COLO668 (cell line): Measurements from ENCODE around the gene EPHB1.
"Not testable (repeated sequence)": the region's sequence is repeated elsewhere in the genome, so short reads cannot be mapped to it uniquely, and the experiment has no call there.

ENCODE experiments used
- DNase-seq: peaks from one replicate; lab custom pipeline; 2025; ENCODE audit not compliant: unreplicated experiment; lab: John Stamatoyannopoulos, UW

Gene EPHB1

DNA sequence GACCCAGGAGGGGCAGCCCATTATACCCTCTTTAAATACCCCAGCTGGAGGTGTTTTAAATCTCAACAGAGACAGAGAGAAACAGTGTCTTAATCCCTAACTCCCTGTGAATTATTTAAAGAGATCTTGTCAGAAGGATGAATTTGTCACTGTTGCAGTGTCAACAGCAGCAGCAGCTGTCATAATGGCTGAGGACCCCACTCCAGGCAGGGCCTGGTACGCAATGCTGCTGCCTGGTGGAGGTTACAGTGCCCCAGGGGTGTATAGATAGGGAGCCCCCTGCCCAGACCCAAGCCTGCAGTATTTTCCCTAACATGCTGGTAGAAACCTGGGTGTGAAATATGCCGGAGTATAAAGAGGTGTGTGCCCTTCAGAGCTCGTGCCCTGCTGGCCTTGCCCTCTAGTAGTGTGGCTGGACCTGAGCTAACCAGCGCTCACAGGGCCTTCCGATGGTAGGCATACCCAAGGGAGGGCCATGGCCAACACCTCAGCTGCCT is 143.0 kb downstream of the EPHB1 start:
- DNase-seq: no peak

- DNase-seq: no peak
These were observed 144.9 kb downstream of the EPHB1 start for GRCh38 chr3:134939978-134940377.

GRCh38 chr3:134941820-134942219 is 146.8 kb downstream of the EPHB1 start:
- DNase-seq: no peak

- DNase-seq: no peak
These were observed 149.4 kb downstream of the EPHB1 start for GRCh38 chr3:134944429-134944828.

DNA sequence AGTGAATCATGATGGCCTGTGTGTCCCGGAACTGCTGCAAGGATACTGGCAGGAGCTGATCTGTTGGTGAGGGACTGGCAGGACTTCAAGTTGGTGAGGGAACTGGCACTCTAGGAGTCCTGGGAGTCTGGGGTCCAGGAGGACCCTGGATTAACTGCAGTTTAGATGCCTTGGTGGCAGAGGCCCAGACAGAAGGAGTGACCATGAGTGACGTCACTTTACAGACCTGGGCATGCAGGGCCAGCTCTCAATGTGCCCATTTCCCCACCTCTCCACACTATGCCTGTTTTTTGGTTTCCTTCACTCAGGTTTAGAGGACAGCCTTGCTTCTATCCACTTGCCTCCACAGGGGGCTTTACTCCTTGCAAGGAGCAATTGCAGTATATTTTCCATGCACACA is 154.1 kb downstream of the EPHB1 start:
- no peak for DNase-seq

DNA sequence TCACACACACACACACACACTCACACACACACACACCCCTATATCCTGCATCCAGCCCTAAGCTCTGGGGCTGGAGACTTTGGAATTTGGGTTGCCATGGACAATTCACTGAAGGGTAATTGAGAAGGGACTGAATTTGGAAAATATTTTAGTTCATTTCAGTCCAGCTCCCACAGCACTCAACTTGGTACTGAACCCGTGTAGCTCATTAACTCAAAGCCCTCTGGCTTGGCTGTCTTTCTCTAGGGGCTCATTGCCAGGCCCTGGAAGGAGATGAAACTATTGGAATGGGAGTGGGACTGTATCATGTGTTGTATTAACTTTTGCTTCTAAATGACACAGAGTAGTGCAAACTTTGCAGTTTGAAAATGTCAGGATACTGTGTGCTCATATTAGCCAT is 157.3 kb downstream of the EPHB1 start:
- DNase-seq: no peak

GRCh38 chr3:134955874-134956273 is 160.8 kb downstream of the EPHB1 start:
- DNase-seq: no peak

- no peak for DNase-seq
These were observed 161.3 kb downstream of the EPHB1 start for GRCh38 chr3:134956395-134956794.

- no peak for DNase-seq
These were observed 161.8 kb downstream of the EPHB1 start for GRCh38 chr3:134956844-134957243.

DNA sequence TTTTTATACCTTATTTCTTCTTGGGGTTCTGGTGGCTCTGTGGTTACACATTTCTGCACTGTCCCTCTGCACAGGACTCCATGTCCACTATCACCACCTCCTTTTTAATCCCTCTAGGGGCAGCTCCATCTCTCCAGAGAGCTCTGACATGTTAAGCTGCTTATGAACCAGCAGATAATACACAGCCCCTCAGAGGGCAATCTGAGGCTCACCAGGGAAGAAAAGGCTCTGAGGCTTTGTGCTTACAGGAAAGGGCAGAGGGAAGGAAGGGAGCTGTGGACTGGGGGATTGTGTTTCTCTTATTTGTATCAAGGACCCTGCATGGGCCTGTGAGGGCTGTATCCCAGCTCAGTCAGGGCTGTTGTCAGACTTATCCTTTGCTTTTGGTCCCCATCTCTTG is 164.5 kb downstream of the EPHB1 start:
- DNase-seq: no peak

DNA sequence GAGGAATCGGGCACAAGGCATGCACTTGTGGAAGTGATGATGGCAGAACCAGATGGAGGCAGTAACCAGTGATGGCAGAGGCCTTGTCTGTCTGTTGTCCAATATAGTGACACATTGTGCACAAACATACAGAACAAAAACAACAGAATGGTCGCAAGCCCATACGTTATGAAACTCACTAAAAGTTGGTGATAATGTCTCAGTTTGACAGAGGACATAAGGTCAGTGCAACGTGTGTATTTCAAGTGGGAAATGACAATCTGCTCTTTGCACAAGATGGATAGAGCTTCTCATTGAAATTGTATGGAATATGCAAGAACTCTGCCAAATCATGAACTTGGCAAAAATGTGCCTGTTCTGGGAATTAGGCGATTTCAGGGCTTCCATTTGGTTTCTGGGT is 169.2 kb downstream of the EPHB1 start:
- DNase-seq: no peak

GRCh38 chr3:134965865-134966481 is 170.9 kb downstream of the EPHB1 start:
- DNase-seq: peak; percentile 33

GRCh38 chr3:134970895-134971294 is 175.8 kb downstream of the EPHB1 start:
- no peak for DNase-seq

DNA sequence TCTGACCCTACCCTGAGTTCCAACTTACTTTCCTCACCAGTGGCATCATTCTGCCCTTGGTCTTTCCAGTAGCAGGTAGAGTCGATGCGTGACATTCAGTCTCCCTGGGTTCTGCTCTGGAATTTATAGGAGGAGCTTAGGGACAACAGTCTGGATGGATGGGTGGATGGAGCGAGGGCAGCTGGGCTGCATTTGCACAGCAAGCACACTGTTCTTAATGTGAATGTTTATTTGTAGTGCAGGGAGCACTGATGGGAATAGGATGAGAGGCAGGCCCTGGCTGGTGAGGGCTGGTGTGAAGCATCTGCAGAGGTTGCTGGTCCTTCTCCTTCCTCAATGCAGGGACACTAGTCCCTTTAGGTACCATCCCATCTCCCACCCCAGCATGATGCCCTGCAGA is 176.2 kb downstream of the EPHB1 start:
- DNase-seq: no peak

- DNase-seq: not testable (repeated sequence)
These were observed 176.8 kb downstream of the EPHB1 start for GRCh38 chr3:134971907-134972306.

DNA sequence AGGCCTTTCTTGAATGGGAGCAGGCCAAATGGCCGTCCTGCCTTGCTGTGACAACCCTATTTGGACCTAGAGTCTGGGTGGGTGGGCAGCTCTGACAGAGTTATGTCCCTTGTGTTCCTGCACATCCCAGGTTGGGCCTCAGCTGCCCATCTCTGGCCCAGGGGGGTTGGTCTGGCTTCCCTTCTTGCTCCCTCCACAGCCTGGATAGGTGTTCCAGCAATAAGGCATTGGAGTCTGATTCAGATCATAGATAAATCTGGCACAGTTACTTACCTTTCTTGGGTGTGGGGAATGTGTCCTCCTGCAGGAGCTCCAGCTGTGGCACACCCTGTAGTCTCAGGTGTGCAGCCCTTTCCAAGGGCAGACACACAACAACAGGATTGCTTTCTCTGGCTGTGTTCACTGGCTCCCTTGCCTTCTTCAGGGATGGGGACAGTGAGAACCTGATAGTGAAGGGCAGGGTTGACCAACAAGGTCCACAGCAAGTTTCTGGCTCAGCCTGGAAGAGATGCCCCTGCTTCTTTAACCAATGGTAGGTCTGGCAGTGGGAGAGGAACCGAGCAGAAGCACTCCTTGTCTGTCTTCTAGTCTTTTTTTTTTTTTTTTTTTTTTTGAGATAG is 177.9 kb downstream of the EPHB1 start:
- no peak for DNase-seq

DNA sequence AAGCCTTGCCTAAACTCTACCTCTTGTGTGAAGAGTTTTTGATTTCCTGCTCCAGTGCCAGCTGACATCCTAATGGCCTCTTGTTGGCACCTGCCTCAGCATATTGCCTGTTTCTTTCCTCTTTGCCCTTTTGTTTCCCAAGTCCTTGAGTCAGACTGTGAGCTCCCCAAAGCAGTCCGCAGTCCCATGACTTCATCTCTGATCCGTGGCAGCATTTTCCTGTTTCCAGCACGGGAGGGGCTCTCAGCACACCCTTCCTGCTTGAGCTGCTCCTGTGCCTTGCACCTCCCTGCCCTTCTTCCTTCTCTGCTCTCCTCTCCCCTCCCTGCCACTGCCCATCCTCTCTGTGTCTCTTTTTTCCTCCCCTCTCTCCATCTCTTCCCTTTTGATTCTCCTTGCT is 179.6 kb downstream of the EPHB1 start:
- DNase-seq: no peak

GRCh38 chr3:134976948-134977347 is 181.9 kb downstream of the EPHB1 start:
- no peak for DNase-seq

GRCh38 chr3:134978658-134979057 is 183.6 kb downstream of the EPHB1 start:
- DNase-seq: no peak

DNA sequence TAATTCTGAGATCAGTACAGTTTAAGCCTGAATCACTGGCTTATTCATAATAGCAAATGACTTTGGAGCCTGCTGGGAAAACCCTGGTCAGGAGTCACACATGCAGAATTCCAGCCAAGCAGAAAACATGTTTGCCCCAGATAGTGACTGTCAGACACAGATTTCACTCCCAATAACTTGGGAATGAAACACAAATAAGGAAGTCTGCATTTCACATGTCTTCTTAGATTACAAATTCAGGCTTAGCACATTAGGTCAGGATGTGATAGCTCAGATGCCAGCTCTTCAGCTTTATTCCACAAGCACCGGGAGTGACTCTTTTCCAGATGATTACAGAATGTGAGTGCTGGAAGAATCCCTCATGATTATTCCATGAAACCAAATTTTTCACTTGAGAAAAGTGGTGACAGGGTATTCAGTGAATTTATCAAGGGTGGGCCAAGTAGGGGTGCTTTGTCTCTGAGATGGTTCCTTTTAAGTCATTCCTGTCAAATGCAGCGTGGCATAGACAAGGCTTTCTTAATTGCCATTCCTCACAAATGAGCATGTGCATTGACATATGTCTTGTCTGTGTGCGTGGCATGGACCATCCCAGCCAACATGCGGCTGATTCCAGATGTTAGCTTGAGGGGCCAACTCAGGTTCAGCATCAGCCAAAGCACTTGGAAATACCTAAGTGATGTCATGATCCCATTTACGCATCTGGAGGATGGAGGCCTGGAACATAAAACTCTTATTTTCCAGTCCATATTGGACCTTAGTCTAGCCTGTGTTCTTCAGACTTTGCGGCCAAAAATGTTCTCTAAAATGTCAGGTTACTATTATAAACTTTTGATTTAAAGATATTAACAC is 191.0 kb downstream of the EPHB1 start:
- DNase-seq: no peak

GRCh38 chr3:134988666-134989065 is 193.6 kb downstream of the EPHB1 start:
- no peak for DNase-seq

GRCh38 chr3:134991003-134991402 is 195.9 kb downstream of the EPHB1 start:
- no peak for DNase-seq
